COLO668 (cell line): Measurements from ENCODE around the gene NCEH1.
"Not testable (repeated sequence)": the region's sequence is repeated elsewhere in the genome, so short reads cannot be mapped to it uniquely, and the experiment has no call there.

Source experiments
- DNase-seq: peaks from one replicate; lab custom pipeline; 2025; ENCODE audit not compliant: unreplicated experiment; lab: John Stamatoyannopoulos, UW

Gene NCEH1, protein sequence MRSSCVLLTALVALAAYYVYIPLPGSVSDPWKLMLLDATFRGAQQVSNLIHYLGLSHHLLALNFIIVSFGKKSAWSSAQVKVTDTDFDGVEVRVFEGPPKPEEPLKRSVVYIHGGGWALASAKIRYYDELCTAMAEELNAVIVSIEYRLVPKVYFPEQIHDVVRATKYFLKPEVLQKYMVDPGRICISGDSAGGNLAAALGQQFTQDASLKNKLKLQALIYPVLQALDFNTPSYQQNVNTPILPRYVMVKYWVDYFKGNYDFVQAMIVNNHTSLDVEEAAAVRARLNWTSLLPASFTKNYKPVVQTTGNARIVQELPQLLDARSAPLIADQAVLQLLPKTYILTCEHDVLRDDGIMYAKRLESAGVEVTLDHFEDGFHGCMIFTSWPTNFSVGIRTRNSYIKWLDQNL

GRCh38 chr3:172710664-172711453, at the start of gene NCEH1:
Gene NCEH1, minus strand, starts transcription at chr3:172711067. Its CDS starts 83 bp downstream, at chr3:172710984.
- DNase-seq: peak; percentile 84

DNA sequence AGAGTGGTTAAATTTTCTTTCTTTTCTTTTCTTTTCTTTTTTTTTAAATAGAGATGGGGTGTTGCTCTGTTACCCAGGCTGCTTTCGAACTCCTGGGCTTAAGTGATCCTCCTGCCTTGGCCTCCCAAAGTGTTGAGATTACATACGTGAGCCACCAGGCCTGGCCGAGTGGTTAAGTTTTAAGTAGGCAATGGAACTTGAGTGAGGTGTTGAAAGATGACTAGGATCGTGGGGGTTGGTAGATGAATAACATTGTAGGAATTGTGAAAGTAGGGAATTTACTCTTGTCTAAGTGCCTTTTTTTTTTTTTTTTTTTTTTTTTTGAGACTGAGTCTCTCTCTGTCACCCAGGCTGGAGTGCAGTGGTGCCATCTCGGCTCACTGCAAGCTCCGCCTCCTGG, 49.5 kb upstream of the NCEH1 start:
- DNase-seq: not testable (repeated sequence)

GRCh38 chr3:172753125-172753524, 42.3 kb upstream of the NCEH1 start:
- DNase-seq: no peak

DNA sequence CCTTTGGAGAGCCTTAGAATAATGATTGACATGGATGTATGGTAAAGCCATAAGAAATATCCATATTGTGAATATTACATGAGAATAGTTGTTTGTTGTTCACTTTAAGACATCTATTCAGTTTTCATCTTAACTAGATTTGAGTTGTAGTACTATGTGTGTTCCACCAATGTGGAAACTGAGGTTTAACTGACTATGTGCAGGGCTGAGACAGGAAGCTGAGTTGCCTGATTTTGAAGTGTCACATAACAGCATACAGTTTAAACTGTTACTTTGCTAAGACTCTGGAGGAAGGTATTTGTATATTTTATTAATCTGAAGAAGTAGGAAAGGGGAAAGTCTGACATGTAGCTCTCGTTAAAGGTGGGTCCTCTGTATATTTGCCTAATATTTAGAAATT, 41.8 kb upstream of the NCEH1 start:
- DNase-seq: no peak

- DNase-seq: peak; percentile 26
Measured at GRCh38 chr3:172751175-172751704, 40.4 kb upstream of the NCEH1 start.

- peak; percentile 97 for DNase-seq
Measured at GRCh38 chr3:172750368-172751174, 39.7 kb upstream of the NCEH1 start, which contains the start of gene ECT2. Gene ECT2, plus strand, starts transcription at chr3:172750726. Its CDS starts 3,805 bp downstream, at chr3:172754531.

- DNase-seq: peak; percentile 20
Measured at GRCh38 chr3:172750069-172750367, 39.2 kb upstream of the NCEH1 start.

DNA sequence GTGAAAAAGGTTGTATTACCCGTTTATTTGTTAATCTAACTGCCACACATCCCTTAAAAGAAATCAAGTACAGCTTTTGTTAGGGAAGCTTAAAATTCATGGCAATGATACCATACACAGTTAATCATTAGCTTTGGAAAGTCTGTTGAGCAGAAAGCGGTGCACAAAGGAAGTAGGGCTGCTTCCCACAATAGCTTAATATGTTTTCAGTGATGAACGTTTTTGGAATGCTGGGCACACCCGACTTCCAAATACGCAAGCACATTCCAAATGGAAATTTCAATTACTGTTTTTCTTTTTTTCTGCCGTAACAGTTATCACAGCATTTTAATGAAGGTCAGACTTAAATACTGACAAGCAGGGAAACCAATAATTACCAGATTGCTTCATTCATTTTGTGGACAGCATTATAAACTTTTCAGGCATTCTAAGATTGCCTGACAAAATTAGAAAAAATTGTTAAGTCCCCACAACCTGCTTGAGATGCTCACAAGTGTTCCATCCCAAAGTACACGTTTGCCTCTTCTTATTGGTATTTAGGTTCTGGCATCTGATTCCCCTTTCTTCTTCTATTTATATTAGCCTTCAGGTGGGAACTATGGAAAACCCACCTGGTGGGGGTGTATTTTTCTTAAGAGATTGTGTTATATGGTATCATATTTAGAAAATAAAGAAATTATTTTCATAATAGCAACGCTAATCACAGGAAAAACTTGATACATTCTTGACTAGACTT, 38.5 kb upstream of the NCEH1 start:
- peak; percentile 24 for DNase-seq

DNA sequence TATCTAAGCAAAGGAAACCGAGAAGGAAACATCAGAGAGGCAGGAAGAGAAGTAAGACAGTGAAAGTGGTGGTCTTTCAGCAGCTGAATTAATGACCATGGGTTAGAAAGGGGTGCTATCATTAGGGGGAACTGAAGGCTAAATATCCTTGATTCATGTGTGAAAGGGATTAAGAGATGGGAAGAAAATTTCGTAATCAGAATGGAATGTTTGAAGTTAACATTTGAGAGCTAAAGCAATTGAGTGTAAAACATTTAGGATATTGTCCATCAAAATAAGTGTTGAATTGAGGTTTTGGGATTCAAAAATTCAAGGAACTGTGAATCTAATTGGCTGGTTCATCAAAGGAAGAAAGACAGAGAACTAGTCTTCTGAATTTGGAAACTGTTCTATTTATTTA, 35.6 kb upstream of the NCEH1 start:
- DNase-seq: no peak

GRCh38 chr3:172739462-172739861, 28.6 kb upstream of the NCEH1 start:
- DNase-seq: no peak

- no peak for DNase-seq
Measured at GRCh38 chr3:172735014-172735413, 24.1 kb upstream of the NCEH1 start.

GRCh38 chr3:172726380-172726779, 15.5 kb upstream of the NCEH1 start:
- DNase-seq: no peak

DNA sequence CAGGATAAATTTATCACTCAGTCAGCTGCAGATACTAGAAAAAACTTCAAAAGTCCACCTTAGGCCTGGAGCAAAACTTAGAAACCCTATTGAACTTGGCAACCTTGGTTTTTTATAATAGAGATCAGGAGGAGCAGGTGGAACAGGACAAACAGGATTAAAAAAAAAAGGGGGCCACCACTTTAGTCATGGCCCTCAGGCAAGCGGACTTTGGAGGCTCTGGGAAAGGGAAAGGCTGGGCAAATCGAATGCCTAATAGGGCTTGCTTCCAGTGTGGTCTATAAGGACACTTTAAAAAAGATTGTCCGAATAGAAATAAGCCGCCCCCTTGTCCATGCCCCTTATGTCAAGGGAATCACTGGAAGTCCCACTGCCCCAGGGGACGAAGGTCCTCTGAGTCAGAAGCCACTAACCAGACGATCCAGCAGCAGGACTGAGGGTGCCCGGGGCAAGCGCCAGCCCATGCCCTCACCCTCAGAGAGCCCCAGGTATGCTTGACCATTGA, 11.7 kb upstream of the NCEH1 start:
- not testable (repeated sequence) for DNase-seq

DNA sequence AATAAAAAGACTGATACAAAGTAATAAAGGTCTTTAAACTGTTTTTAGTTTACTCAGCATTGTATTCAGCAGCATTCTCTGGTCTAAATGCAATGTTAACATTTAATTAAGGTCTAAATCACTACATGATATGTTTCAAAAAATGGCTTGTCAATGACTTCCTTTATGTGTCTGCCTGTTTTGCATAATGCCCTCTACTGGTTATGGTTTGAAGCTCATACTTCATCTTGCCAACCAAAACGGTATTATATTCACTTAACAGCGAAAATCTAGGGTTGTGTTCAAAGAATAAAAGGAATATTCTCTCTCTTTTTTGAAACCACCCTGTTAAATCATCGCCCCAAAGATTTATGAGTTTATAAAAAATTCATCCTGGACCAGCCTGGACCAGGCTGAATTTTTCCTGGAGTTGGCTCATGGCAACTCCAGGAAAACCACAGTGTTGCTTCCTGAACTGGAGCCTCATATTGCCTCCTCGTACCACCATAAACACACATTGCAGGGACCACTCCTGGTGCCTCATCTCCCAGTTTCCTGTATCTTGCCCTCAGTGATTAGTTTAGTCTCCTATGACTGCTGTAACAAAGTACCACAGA, 6.7 kb upstream of the NCEH1 start:
- DNase-seq: no peak

DNA sequence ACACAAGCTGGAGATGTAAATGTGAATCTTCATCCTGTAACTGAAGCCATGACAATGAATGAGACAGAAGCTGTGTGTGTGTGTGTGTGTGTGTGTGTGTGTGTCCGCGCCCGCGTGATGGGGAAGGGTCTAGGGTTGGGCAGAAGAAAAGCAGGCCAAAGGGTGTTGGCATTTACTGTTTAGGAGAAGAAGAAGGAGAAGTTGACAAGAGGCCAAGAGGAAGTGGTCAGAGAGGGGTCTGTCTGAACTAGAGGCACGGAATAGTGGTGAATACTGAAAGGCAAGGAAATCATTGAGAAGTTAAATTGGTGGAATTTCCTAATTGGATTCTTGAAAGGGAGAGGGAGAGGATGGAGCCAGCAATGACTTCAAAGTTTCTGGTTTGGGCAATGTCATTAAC, 5.6 kb upstream of the NCEH1 start:
- no peak for DNase-seq

GRCh38 chr3:172713316-172713715, 2.4 kb upstream of the NCEH1 start:
- no peak for DNase-seq

DNA sequence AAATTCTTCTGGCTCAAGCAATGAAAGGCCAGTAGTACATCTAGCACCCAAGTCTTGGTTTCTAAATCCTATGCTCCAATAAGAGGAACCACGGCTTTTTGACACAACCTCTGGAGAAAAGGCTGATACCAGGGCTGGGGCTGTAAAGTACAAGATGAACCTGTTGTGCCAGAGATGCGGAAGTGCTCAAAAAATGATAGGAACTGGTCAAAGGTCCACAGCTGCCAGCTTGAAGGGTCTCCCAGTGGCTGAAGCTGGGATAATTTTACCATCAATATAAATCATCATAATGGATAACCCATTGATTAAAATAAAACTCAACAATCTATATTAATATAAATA, 558 bp upstream of the NCEH1 start:
- peak; percentile 8 for DNase-seq

GRCh38 chr3:172709774-172710663, 848 bp downstream of the NCEH1 start:
- DNase-seq: peak; percentile 12
